GM19468 (cell line): ENCODE results near the gene TTC38.

Source experiments
- ATAC-seq: cut with Tn5 transposase; IDR thresholded peaks from one replicate; pipeline ENCODE4 v1.9.1; 2021; ENCODE audit warnings: mild to moderate bottlenecking, moderate library complexity, moderate number of reproducible peaks; ENCODE audit not compliant: unreplicated experiment; ENCODE audit errors: extremely low read depth

The TTC38 gene

GRCh38 chr22:46267431-46268279 is at the start of gene TTC38:
TTC38 (plus strand) TSS chr22:46268008; CDS start chr22:46268040, 32 bp downstream.
- no peak for ATAC-seq

- ATAC-seq: no peak
Measured at GRCh38 chr22:46219636-46220035, 48.2 kb upstream of the TTC38 start.

- no peak for ATAC-seq
Measured at GRCh38 chr22:46220921-46221320, 46.9 kb upstream of the TTC38 start.

GRCh38 chr22:46224044-46224897 is 43.5 kb upstream of the TTC38 start:
- ATAC-seq: no peak

GRCh38 chr22:46224898-46225290 is 42.9 kb upstream of the TTC38 start:
- no peak for ATAC-seq

- ATAC-seq: no peak
Measured at GRCh38 chr22:46225631-46226030, 42.2 kb upstream of the TTC38 start.

- no peak for ATAC-seq
Measured at GRCh38 chr22:46226577-46226976, 41.2 kb upstream of the TTC38 start.

- no peak for ATAC-seq
Measured at GRCh38 chr22:46229701-46230100, 38.1 kb upstream of the TTC38 start.

- no peak for ATAC-seq
Measured at GRCh38 chr22:46230262-46230901, 37.4 kb upstream of the TTC38 start.

GRCh38 chr22:46233231-46233630 is 34.6 kb upstream of the TTC38 start:
- ATAC-seq: no peak

GRCh38 chr22:46234969-46235368 is 32.8 kb upstream of the TTC38 start:
- ATAC-seq: no peak

- ATAC-seq: no peak
Measured at GRCh38 chr22:46237453-46238124, 30.2 kb upstream of the TTC38 start.

- ATAC-seq: no peak
Measured at GRCh38 chr22:46238541-46238940, 29.3 kb upstream of the TTC38 start.

- ATAC-seq: no peak
Measured at GRCh38 chr22:46239261-46240048, 28.4 kb upstream of the TTC38 start.

- ATAC-seq: no peak
Measured at GRCh38 chr22:46240073-46240472, 27.7 kb upstream of the TTC38 start.

GRCh38 chr22:46240506-46240905 is 27.3 kb upstream of the TTC38 start:
- no peak for ATAC-seq

GRCh38 chr22:46240907-46241306 is 26.9 kb upstream of the TTC38 start:
- no peak for ATAC-seq

- ATAC-seq: no peak
Measured at GRCh38 chr22:46241396-46242007, 26.3 kb upstream of the TTC38 start.

- no peak for ATAC-seq
Measured at GRCh38 chr22:46242076-46242475, 25.7 kb upstream of the TTC38 start.
